ENCODE measurements around the gene CPNE5. TPM values are rescaled to one million over a fixed set of nuclear protein-coding genes. Genes with fewer than 3 reads are reported as not detected.

The CPNE5 gene
- total and polyA plus RNA-seq, 7 donors = 0.99 to 11.6 (median 3.8) TPM

GRCh38 chr6:36818756-36819155 is 20.5 kb downstream of the CPNE5 start:
- Histone ChIP-seq H3K36me3 (no peaks in the 10 kb centered on the region), H3K4me3 (no peak overlapping the region), H3K9me3 (no peaks in the 10 kb centered on the region), H3K4me1 (no peaks in the 10 kb centered on the region), H3K27ac (no peak overlapping the region), H3K27me3 (no peaks in the 10 kb centered on the region)
- 86% methylated on average over 4 of the region's 4 CpGs for WGBS, 2 donors
- DNase-seq = no peak
- no peak for TF ChIP-seq POLR2AphosphoS5 (IDR thresholded peaks at IDR 0.05)
- no peak for TF ChIP-seq EP300 (IDR thresholded peaks at IDR 0.05)
- TF ChIP-seq, protein P1, sequence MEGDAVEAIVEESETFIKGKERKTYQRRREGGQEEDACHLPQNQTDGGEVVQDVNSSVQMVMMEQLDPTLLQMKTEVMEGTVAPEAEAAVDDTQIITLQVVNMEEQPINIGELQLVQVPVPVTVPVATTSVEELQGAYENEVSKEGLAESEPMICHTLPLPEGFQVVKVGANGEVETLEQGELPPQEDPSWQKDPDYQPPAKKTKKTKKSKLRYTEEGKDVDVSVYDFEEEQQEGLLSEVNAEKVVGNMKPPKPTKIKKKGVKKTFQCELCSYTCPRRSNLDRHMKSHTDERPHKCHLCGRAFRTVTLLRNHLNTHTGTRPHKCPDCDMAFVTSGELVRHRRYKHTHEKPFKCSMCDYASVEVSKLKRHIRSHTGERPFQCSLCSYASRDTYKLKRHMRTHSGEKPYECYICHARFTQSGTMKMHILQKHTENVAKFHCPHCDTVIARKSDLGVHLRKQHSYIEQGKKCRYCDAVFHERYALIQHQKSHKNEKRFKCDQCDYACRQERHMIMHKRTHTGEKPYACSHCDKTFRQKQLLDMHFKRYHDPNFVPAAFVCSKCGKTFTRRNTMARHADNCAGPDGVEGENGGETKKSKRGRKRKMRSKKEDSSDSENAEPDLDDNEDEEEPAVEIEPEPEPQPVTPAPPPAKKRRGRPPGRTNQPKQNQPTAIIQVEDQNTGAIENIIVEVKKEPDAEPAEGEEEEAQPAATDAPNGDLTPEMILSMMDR (IDR thresholded peaks at IDR 0.05) = no peak
- intact Hi-C loops (cut with DNase I) = no loop called here

DNA sequence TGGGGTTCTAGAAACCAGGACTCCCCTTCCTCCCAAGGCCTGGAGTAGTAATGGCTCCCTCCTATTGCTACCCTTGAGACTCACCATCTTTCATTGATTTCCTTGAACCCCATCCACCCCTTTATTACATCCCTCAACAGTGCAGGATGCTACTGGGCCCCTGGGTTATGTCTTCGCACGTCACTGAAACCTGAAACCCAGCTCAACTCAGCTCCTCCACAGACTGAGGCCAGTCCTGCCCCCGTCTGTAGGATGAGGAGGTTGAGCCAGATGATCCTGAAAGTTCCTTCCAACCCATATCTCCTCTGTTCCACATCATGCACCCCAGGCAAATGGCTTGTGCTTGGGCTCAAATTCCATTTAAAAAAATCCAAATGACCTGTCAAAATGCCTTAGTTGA is 21.4 kb downstream of the CPNE5 start:
- 90 to 93% methylated on average over 3 of the region's 3 CpGs for WGBS, 2 donors
- no peak overlapping the region for H3K27ac ChIP-seq
- no peaks in the 10 kb centered on the region for H3K36me3 ChIP-seq
- intact Hi-C loops (cut with DNase I) = no loop called here
- TF ChIP-seq POLR2AphosphoS5 (IDR thresholded peaks at IDR 0.05) (no peak), POLR2A (IDR thresholded peaks at IDR 0.05) (no peak), EP300 (IDR thresholded peaks at IDR 0.05) (no peak)
- TF ChIP-seq, protein P1 (IDR thresholded peaks at IDR 0.05) = no peak
- H3K4me1 ChIP-seq = no peaks in the 10 kb centered on the region
- DNase-seq = no peak
- no peaks in the 10 kb centered on the region for H3K27me3 ChIP-seq
- H3K9me3 ChIP-seq = no peaks in the 10 kb centered on the region
- no peak overlapping the region for H3K4me3 ChIP-seq

- intact Hi-C loops (cut with DNase I) = no loop called here
- TF ChIP-seq EP300 (IDR thresholded peaks at IDR 0.05) (no peak), POLR2AphosphoS5 (IDR thresholded peaks at IDR 0.05) (no peak), POLR2A (IDR thresholded peaks at IDR 0.05) (no peak)
- TF ChIP-seq, protein P1 (IDR thresholded peaks at IDR 0.05) = no peak
- 86 to 92% methylated on average over 9 of the region's 9 CpGs for WGBS, 2 donors
- no peaks in the 10 kb centered on the region for H3K27me3 ChIP-seq
- H3K36me3 ChIP-seq = no peaks in the 10 kb centered on the region
- no peaks in the 10 kb centered on the region for H3K9me3 ChIP-seq
- no peaks in the 10 kb centered on the region for H3K4me1 ChIP-seq
- no peak for DNase-seq
- H3K4me3 ChIP-seq = no peak overlapping the region
- no peak overlapping the region for H3K27ac ChIP-seq
Observed at GRCh38 chr6:36817176-36817817, 21.9 kb downstream of the CPNE5 start.

- Histone ChIP-seq H3K27me3 (no peaks in the 10 kb centered on the region), H3K36me3 (no peaks in the 10 kb centered on the region), H3K4me3 (no peak overlapping the region), H3K27ac (no peak overlapping the region), H3K9me3 (no peaks in the 10 kb centered on the region), H3K4me1 (no peaks in the 10 kb centered on the region)
- intact Hi-C loops (cut with DNase I) = no loop called here
- no peak for DNase-seq
- 86 to 88% methylated on average over 7 of the region's 7 CpGs for WGBS, 2 donors
- TF ChIP-seq, protein P1 (IDR thresholded peaks at IDR 0.05) = no peak
- no peak for TF ChIP-seq EP300 (IDR thresholded peaks at IDR 0.05)
- TF ChIP-seq POLR2AphosphoS5 (IDR thresholded peaks at IDR 0.05) = no peak
- no peak for TF ChIP-seq POLR2A (IDR thresholded peaks at IDR 0.05)
Observed at GRCh38 chr6:36815962-36816735, 23.1 kb downstream of the CPNE5 start.

Measured in sigmoid colon (tissue), 7 donors.